Measurements from ENCODE around the gene ABCG1. TPM values are rescaled to one million over a fixed set of nuclear protein-coding genes. Genes with fewer than 3 reads are reported as not detected.

Gene ABCG1
- total RNA-seq, 1 donor from 2014 or later = 11.4 TPM

GRCh38 chr21:42320791-42321190, 101.9 kb downstream of the ABCG1 start:
- intact Hi-C loops (cut with micrococcal nuclease) = no loop called here
- H3K4me1 Mint-ChIP-seq = peaks cover 2% of the 10 kb centered on the region
- no peak for DNase-seq
- no peak overlapping the region for H3K27ac Mint-ChIP-seq
- no peaks in the 10 kb centered on the region for H3K36me3 Mint-ChIP-seq (ENCODE audit: low read depth)
- H3K4me3 Mint-ChIP-seq = no peak overlapping the region
- no peaks in the 10 kb centered on the region for H3K9me3 Mint-ChIP-seq
- peaks cover 27% of the 10 kb centered on the region for H3K27me3 Mint-ChIP-seq

- no peak for DNase-seq
- H3K9me3 Mint-ChIP-seq = no peaks in the 10 kb centered on the region
- H3K4me3 Mint-ChIP-seq = no peak overlapping the region
- H3K4me1 Mint-ChIP-seq = peaks cover 2% of the 10 kb centered on the region
- intact Hi-C loops (cut with micrococcal nuclease) = no loop called here
- H3K27ac Mint-ChIP-seq = no peak overlapping the region
- H3K36me3 Mint-ChIP-seq (ENCODE audit: low read depth) = no peaks in the 10 kb centered on the region
- peaks cover 29% of the 10 kb centered on the region for H3K27me3 Mint-ChIP-seq
Measured at GRCh38 chr21:42321231-42321630, 102.3 kb downstream of the ABCG1 start.

- DNase-seq = no peak
Measured at GRCh38 chr21:42321845-42322244, 102.9 kb downstream of the ABCG1 start.

GRCh38 chr21:42324896-42325295, 106.0 kb downstream of the ABCG1 start:
- H3K27ac Mint-ChIP-seq = no peak overlapping the region
- no peaks in the 10 kb centered on the region for H3K9me3 Mint-ChIP-seq
- no peak overlapping the region for H3K4me3 Mint-ChIP-seq
- intact Hi-C loops (cut with micrococcal nuclease) = no loop called here
- no peak for DNase-seq
- H3K27me3 Mint-ChIP-seq = peaks cover 46% of the 10 kb centered on the region
- H3K4me1 Mint-ChIP-seq = no peaks in the 10 kb centered on the region
- H3K36me3 Mint-ChIP-seq (ENCODE audit: low read depth) = no peaks in the 10 kb centered on the region

More at GRCh38 chr21:42321845-42322244, 102.9 kb downstream of the ABCG1 start:
- no peaks in the 10 kb centered on the region for H3K9me3 Mint-ChIP-seq
- H3K4me1 Mint-ChIP-seq = peaks cover 2% of the 10 kb centered on the region
- H3K27me3 Mint-ChIP-seq = peaks cover 32% of the 10 kb centered on the region
- no peak overlapping the region for H3K27ac Mint-ChIP-seq
- H3K36me3 Mint-ChIP-seq (ENCODE audit: low read depth) = no peaks in the 10 kb centered on the region
- H3K4me3 Mint-ChIP-seq = no peak overlapping the region
- intact Hi-C loops (cut with micrococcal nuclease) = no loop called here

GRCh38 chr21:42330380-42331371, 111.7 kb downstream of the ABCG1 start:
- peaks cover 3% of the 10 kb centered on the region for H3K4me1 Mint-ChIP-seq
- no peak for DNase-seq
- intact Hi-C loops (cut with micrococcal nuclease) = no loop called here

GRCh38 chr21:42331660-42332059, 112.7 kb downstream of the ABCG1 start:
- Mint-ChIP-seq H3K27me3 (peaks cover 48% of the 10 kb centered on the region), H3K4me3 (no peak overlapping the region), H3K27ac (no peak overlapping the region), H3K9me3 (peaks cover 19% of the 10 kb centered on the region), H3K36me3 (ENCODE audit: low read depth) (peaks cover 3% of the 10 kb centered on the region), H3K4me1 (peaks cover 3% of the 10 kb centered on the region)
- no peak for DNase-seq
- intact Hi-C loops (cut with micrococcal nuclease) = no loop called here

More at GRCh38 chr21:42330380-42331371, 111.7 kb downstream of the ABCG1 start:
- H3K27ac Mint-ChIP-seq = no peak overlapping the region
- no peak overlapping the region for H3K4me3 Mint-ChIP-seq
- H3K36me3 Mint-ChIP-seq (ENCODE audit: low read depth) = peaks cover 3% of the 10 kb centered on the region
- peaks cover 19% of the 10 kb centered on the region for H3K9me3 Mint-ChIP-seq
- peaks cover 50% of the 10 kb centered on the region for H3K27me3 Mint-ChIP-seq

- Mint-ChIP-seq H3K27ac (no peak overlapping the region), H3K4me1 (peaks cover 6% of the 10 kb centered on the region), H3K36me3 (ENCODE audit: low read depth) (peaks cover 3% of the 10 kb centered on the region), H3K4me3 (no peak overlapping the region), H3K9me3 (peaks cover 19% of the 10 kb centered on the region), H3K27me3 (peaks cover 47% of the 10 kb centered on the region)
- no peak for DNase-seq
- intact Hi-C loops (cut with micrococcal nuclease) = no loop called here
Measured at GRCh38 chr21:42332557-42333317, 113.8 kb downstream of the ABCG1 start.

GRCh38 chr21:42336054-42336453, 117.1 kb downstream of the ABCG1 start:
- no peak for DNase-seq

GRCh38 chr21:42337276-42337675, 118.3 kb downstream of the ABCG1 start:
- no peaks in the 10 kb centered on the region for H3K36me3 Mint-ChIP-seq (ENCODE audit: low read depth)
- H3K9me3 Mint-ChIP-seq = peaks cover 5% of the 10 kb centered on the region
- H3K4me1 Mint-ChIP-seq = peaks cover 8% of the 10 kb centered on the region
- peaks cover 21% of the 10 kb centered on the region for H3K27me3 Mint-ChIP-seq
- no peak overlapping the region for H3K4me3 Mint-ChIP-seq
- H3K27ac Mint-ChIP-seq = no peak overlapping the region
- intact Hi-C loops (cut with micrococcal nuclease) = no loop called here
- DNase-seq = no peak

More at GRCh38 chr21:42336054-42336453, 117.1 kb downstream of the ABCG1 start:
- Mint-ChIP-seq H3K4me1 (peaks cover 8% of the 10 kb centered on the region), H3K27me3 (peaks cover 31% of the 10 kb centered on the region), H3K27ac (no peak overlapping the region), H3K36me3 (ENCODE audit: low read depth) (peaks cover 2% of the 10 kb centered on the region), H3K4me3 (no peak overlapping the region), H3K9me3 (peaks cover 17% of the 10 kb centered on the region)
- intact Hi-C loops (cut with micrococcal nuclease) = no loop called here

- H3K4me1 Mint-ChIP-seq = peaks cover 8% of the 10 kb centered on the region
- H3K36me3 Mint-ChIP-seq (ENCODE audit: low read depth) = no peaks in the 10 kb centered on the region
- peaks cover 15% of the 10 kb centered on the region for H3K27me3 Mint-ChIP-seq
- no peaks in the 10 kb centered on the region for H3K9me3 Mint-ChIP-seq
- H3K27ac Mint-ChIP-seq = no peak overlapping the region
- H3K4me3 Mint-ChIP-seq = no peak overlapping the region
- intact Hi-C loops (cut with micrococcal nuclease) = loop anchor here (1.0 kb wide), 1 partner anchor 112 kb away; no protein-coding TSS in a partner anchor
- peak; percentile 94 for DNase-seq
Measured at GRCh38 chr21:42337830-42338728, 119.1 kb downstream of the ABCG1 start.

GRCh38 chr21:42338729-42339715, 120.1 kb downstream of the ABCG1 start:
- H3K27me3 Mint-ChIP-seq = peaks cover 12% of the 10 kb centered on the region
- no peaks in the 10 kb centered on the region for H3K36me3 Mint-ChIP-seq (ENCODE audit: low read depth)
- H3K9me3 Mint-ChIP-seq = no peaks in the 10 kb centered on the region
- no peak overlapping the region for H3K27ac Mint-ChIP-seq
- intact Hi-C loops (cut with micrococcal nuclease) = loop anchor here (1.0 kb wide), 1 partner anchor 111 kb away; no protein-coding TSS in a partner anchor
- no peak for DNase-seq
- H3K4me3 Mint-ChIP-seq = no peak overlapping the region
- peaks cover 8% of the 10 kb centered on the region for H3K4me1 Mint-ChIP-seq
